ENCODE data around the gene UBE3A.

- TF ChIP-seq CTCF (IDR thresholded peaks at IDR 0.05), result no peak
- no peak for TF ChIP-seq POLR2A (IDR thresholded peaks at IDR 0.05)
These were observed 63.3 kb downstream of the UBE3A start for GRCh38 chr15:25375557-25375956.

Measured in lower leg skin (tissue), 3 donors.